DND-41 (cell line): ENCODE measurements around the gene HOXC11.

Experiments
- CTCF ChIP-seq: IDR thresholded peaks from 2 replicates; pipeline ENCODE4 v1.5.1; 2012; ENCODE audit warnings: borderline replicate concordance, low read length, moderate library complexity, mild to moderate bottlenecking; ENCODE audit not compliant: poor library complexity, severe bottlenecking; ENCODE audit errors: extremely low read depth
- EZH2 ChIP-seq: IDR thresholded peaks from 3 replicates; pipeline ENCODE4 v1.6.1; 2012; ENCODE audit warnings: borderline replicate concordance, low read depth, mild to moderate bottlenecking, moderate library complexity, low read length, inconsistent platforms; ENCODE audit not compliant: severe bottlenecking

DNA sequence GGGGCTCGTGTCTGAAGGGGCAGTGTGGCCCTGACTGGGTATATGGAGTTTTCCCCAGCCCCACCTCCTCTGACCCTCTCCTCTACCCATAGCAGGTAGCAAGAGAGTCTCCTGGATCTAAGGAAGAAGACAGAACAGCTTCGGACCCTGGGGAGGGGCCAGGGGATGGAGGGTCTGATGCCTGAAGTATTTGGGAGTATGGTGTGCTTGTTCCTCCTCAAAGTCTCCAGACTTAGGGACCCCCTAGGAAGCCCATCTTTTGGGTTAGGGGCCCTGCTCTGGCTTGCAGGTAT is 35.3 kb downstream of the HOXC11 start:
- TF ChIP-seq CTCF (no peak), EZH2 (no peak)
